ENCODE measurements around the gene CEP104. TPM values are rescaled to one million over a fixed set of nuclear protein-coding genes. Genes with fewer than 3 reads are reported as not detected.

CEP104 gene
- total RNA-seq, 1 donor from 2014 or later, result 23.8 TPM

DNA sequence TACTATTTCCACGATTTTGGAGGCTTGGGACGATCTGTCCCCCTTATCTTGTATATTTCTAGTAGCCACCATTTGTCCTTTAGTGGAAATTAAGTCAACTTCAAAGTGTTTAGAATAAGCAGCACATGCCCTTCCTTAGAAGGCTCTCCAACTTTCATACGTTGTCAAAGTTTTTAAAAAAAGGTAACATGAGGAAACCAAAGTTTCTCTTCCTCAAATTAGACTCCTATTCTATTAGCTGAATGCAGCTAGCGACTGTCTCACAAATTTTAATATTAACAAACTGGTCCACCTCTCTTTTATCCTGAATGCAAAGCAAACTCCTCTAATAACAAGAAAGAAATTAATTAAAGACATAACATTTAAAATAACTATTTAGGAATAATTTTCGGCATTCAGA is 36.2 kb upstream of the CEP104 start:
- no peak for DNase-seq

- no peak for DNase-seq
Measured at GRCh38 chr1:3892748-3893147, 35.7 kb upstream of the CEP104 start.

- DNase-seq, result no peak
Measured at GRCh38 chr1:3891329-3891865, 34.4 kb upstream of the CEP104 start.

GRCh38 chr1:3890389-3891328 is 33.6 kb upstream of the CEP104 start:
- no peak for DNase-seq

- DNase-seq, result no peak
Measured at GRCh38 chr1:3889936-3890335, 32.9 kb upstream of the CEP104 start.

GRCh38 chr1:3888301-3888700 is 31.3 kb upstream of the CEP104 start:
- no peak for DNase-seq

DNA sequence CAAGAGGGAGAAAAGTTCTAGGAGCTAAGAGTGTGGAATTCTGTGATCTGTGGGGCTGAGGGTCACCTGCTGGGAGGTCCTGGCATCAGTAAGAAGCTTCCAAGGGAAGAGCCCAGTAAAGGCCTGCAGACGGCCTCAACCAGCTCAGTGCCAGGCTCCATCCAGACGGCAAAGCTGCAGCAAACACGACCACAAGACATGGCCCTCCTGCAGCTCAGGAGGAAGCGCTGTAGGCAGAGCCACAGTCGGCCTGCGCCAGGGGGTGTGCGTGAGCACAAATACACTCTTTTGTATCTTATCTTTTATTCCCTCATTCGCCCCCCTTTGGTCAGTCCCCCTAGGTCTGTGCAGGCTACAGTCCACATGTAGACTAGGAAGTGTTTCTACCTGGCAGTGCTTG is 29.7 kb upstream of the CEP104 start:
- DNase-seq, result no peak

DNA sequence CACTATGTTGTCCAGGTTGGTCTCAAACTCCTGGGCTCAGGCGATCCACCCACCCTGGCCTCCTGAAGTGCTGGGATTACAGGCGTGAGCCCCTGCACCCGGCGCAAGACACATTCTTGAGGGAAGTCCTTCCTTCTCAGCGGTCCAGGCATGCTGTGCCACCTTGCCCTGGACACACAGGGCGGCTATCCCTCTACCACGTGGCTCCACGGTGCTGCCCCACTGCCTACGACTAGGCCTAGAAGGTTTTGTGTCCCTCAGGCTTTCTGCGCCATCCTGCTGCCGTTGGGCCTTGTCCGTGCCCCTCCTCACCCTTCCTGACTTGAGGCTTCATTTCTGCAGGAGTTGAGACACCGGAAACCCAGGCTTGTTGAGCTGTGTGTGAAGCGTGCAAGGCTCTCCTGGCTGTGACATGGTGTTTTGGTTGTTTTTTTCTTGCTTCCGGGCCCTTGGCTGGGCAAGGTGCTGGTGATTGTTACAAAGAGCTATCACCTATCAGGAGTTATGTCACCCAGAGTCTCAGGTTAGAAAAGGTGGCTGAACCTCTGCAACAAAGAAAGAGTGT is 29.2 kb upstream of the CEP104 start:
- no peak for DNase-seq

DNA sequence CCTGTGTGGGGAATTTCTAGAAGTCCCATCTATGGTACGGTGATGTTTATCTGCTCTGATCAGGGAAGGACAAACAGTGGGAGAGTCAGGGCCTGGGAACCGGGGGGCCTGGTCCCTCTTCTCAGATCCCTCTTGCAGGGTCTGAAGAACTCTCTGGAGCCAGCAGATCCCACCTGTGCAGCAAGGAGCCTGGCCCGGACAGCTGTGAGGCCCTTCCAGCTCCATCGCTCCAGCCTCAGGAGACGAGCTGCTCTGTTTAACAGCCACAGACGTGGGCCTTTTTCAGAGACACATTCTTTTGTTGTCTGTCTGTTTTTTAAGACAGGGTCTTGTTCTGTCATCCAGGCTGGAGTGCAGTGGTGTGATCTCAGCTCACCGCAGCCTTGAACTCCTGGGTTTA is 28.6 kb upstream of the CEP104 start:
- no peak for DNase-seq

- no peak for DNase-seq
Measured at GRCh38 chr1:3884966-3885365, 28.0 kb upstream of the CEP104 start.

DNA sequence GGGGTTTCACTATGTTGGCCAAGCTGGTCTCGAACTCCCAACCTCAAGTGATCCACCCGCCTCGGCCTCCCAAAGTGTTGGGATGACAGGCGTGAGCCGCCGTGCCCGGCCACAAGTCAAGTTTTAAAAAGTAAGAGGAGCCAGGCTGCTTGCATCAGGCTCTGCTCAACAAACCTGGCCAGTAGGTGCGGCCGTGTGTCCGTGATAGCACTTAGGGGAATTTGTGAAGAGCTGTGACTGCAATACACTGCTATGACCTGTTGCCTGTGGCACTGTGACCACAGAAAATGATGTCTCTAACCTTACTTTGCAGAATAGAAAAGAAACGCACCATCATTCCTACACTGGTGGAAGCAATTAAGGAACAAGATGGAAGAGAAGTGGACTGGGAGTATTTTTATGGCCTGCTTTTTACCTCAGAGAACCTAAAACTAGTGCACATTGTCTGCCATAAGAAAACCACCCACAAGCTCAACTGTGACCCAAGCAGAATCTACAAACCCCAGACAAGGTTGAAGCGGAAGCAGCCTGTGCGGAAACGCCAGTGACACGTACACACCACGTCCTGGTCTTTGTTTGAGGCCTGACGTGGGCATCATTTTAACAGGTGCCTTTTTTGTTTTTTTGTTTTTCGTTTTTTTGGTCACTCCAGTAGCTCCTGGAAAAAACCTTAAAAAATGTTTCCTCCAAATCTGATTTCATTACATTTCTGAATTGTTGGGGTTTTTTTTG is 26.3 kb upstream of the CEP104 start:
- no peak for DNase-seq

DNA sequence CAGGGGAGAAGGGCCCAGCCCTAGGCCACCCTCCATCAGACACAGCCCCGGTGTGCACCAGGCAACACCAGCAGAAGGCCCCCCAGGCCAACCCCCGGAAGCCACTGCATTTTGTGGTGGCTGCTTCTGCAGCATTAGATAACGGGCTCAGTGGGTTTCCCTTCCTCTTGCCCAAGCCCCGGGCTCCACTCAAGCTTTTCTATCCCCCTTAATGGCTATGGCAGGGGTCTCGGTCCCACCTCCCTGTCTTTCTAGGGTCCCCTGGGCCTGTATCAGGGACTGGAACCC is 24.1 kb upstream of the CEP104 start:
- no peak for DNase-seq

DNA sequence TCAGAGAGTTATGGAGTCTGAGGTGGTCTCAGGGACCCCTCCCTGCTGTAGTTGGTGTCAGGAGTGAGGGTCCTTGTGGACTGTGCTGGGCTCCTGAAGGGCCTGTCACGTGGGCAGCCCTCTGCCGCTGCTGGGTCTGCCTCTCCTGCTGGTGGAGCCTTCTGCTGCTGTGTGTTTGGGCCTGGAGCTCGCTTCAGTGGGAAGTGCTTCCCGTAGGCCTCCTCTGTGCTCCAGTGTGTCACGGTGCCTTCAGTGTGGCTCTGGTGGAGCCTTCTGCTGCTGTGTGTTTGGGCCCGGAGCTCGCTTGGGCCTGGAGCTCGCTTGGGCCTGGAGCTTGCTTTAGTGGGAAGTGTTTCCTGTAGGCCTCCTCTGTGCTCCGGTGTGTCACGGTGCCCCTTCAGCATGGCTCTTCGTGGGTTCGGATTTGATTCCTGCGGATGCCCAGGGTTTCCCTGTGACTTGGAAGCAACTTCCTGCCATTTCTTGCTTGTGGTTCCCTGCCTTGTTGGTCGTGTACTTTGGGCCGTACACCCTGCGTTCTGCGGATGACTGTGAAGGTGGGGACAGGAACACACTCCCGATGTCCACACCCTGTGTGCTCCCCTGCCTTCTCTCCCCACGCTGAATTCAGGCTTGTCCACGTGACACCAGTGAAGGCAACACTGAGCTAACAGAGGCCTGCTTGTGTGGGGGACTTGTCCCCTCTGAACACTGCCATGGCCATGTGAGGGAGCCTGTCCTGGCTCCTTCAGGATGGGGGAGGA is 23.6 kb upstream of the CEP104 start:
- no peak for DNase-seq

DNA sequence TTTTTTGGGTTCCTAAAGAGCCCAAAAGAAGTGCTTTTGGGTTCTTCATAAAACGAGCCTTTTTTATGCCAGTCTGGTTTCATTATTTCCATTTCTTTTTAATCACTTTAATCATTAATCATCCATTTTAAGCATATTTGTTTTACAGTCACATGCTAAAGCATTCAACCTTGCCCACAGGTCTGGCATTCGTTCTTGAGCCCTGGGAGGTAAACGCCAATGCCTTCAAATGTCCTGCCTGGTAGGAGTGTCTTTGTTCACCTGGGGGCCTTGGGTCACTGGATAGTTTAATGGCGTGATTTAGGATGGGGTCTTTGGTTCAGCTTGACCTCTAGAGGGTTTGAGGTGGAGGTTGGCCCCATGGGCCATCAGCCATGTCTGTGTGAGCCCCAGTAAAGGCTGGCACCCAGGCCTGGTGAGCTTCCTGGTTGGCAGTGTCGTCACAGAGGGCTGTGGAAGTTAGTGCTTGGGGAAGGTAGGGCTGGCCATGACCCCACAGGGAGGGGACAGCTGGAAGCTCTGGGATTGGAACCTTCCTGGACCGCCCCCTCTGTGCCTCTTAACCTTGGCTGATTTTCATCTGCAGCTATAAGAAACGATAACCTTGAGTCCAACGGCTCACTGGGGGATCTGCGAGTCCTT is 22.9 kb upstream of the CEP104 start:
- DNase-seq, result no peak

DNA sequence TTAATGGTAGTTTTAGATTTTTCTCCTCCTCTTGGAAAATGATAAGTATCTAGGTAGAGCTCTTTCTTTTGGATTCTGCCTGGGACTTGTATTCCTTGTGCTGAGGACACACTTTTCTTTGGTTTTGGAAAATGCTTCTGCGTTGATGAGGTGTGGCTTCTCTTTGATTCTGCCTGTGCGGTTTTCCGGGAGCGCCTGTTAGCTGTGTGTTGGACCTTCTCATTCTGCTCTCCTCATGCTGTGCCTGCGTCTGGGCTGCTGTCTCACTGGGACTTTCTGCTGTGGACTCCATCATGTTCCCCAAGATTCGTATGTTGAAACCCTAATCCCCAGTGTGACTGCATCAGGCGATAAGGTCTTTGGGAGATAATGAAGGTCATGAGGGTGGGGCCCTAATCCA is 22.1 kb upstream of the CEP104 start:
- no peak for DNase-seq

GRCh38 chr1:3876716-3877115 is 19.7 kb upstream of the CEP104 start:
- DNase-seq, result no peak

- DNase-seq, result no peak
Measured at GRCh38 chr1:3874736-3875135, 17.7 kb upstream of the CEP104 start.

DNA sequence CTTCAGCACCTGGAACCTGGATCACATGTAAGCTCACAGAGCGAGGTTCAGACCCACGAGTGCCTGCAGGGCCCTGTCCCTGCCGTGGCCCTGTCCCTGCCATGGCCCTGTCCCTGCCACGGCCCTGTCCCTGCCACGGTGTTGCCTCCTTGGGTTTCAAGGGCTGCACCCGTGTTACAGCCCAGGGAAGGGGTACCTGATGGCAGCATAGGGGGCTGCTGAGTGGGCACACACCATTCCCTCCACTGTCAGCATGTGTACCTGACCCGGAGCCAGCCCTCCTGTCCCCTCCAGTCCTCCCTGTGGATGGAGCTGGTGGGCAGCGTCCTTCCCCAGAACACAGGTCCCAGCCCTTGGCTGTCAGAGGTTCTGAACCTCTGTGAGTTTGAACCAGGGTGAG is 15.5 kb upstream of the CEP104 start:
- no peak for DNase-seq

- DNase-seq, result no peak
Measured at GRCh38 chr1:3871451-3871805, 14.4 kb upstream of the CEP104 start.

- DNase-seq, result no peak
Measured at GRCh38 chr1:3869751-3870301, 12.8 kb upstream of the CEP104 start.

DNA sequence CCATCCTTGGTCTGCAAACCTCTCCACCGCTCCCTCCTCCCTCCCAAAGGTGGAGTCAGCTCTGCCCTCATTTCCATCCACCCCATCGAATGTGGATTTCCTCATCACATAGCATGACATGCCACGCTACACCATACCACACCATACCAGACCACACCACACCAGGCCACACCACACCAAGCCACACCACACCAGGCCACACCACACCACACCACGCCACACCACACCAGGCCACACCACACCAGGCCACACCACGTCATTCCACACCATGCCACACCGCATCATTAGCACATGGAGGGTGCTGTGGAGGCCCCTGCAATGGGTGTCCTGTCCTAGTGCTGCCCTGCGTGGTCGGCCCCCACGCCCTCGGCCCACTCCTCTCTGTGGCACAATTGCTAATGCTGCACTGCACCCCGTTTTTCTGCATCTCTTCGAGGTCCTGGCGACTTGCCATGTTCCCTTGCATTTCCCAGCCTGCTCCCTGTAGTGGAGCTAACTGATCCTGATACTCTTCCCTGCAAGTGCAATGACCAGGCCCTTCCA is 11.5 kb upstream of the CEP104 start:
- DNase-seq, result no peak

Data from dermis blood vessel endothelial cell (primary cell).